Erythroblast (primary cell): ENCODE measurements around the gene FAM168A.
"Not testable (repeated sequence)": the region's sequence is repeated elsewhere in the genome, so short reads cannot be mapped to it uniquely, and the experiment has no call there.

ENCODE experiments used
- GATA1 ChIP-seq: IDR thresholded peaks from 2 replicates; pipeline ENCODE4 v1.6.1; 2011; ENCODE audit warnings: low read depth, mild to moderate bottlenecking, control low read depth, low read length, moderate library complexity
- POLR2A ChIP-seq: IDR thresholded peaks from 2 replicates; pipeline ENCODE4 v1.6.1; 2011; ENCODE audit warnings: mild to moderate bottlenecking, low read length

DNA sequence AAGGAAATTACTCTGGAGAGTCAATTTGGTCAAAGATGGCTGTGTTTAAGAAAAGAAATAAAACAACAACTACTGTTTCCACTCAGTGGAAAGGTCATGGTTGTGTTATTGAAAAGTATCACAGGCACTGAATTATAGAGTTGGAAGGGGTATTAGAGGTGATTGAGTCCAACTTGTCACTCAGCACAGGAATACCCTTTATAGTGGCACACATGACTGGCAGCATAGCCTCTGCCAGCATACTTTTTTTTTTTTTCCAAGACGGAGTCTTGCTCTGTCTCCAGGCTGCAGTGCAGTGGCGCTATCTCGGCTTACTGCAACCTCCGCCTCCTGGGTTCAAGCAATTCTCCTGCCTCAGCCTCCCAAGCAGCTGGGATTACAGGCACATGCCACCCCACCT, 161.1 kb downstream of the FAM168A start:
- not testable (repeated sequence) for TF ChIP-seq POLR2A, GATA1
